ENCODE measurements around the gene FAM180B.
A peak's percentile ranks its signal among the peaks of the same experiment; 100 is the strongest.

The FAM180B gene

DNA sequence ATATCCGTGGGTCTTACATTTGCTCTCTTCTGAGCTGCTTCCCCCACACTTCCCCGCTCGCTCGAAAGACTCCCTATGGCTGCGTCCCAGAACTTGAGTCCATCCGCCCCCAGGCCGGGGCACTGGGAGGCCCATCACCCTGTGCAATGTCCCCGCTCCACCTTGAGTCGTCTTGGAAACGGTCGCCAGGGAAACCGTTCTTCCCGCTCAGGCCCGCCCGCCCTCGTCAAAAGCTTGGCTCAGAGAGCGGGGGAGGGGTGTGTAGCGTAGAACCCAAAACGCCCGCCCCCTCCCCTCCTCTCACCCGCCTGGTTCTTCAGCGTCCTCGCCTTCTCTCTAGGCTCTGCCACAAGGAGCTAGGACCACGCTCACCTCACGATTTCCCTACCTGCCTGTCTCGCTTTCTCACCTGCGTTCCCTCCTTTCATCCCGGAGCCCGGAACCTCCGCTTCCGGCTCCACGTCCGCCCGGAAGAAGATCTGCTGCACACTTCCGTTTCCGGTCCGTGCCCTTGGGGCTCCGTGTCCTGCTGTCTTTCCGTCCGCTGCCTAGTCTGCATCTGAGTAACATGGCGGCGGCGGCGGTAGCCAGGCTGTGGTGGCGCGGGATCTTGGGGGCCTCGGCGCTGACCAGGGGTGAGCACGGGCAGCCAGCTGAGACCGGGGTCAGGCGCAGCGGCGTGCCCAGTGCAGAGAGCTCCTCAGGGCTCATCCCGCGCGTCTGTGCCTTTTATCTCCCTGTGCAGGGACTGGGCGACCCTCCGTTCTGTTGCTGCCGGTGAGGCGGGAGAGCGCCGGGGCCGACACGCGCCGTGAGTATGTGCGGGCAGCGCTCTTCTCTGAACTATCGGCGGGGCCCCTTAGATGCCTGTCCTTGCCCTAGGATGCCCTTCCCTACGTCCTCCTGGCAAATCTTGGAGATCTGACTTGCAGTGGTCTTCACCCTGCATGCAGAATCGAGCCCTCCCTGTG lies 7.7 kb upstream of the FAM180B start, which contains the start of the genes KBTBD4 and NDUFS3:
Gene KBTBD4 (minus strand): TSS at position 447 of the 971 bp plus-strand sequence. CDS start 19 bp downstream, at position 428.
Gene NDUFS3 (plus strand): TSS at position 551 of the 971 bp plus-strand sequence. CDS start 18 bp downstream, at position 569.
- Histone ChIP-seq H3K79me1 (ENCODE audit: low read depth, low read length) (peaks cover 12% of the 10 kb centered on the region), H3K4ac (ENCODE audit: low read length) (peak within 1 kb of the TSS; percentile 71), H3K14ac (ENCODE audit: low read length) (peak within 1 kb of the TSS; percentile 97), H3K18ac (ENCODE audit: low read length) (peak within 1 kb of the TSS; percentile 99), H3K27ac (replicated peaks; ENCODE audit: low read length) (peak within 1 kb of the TSS; percentile 94), H3K4me1 (ENCODE audit: control insufficient read depth in 2 of 2, insufficient read depth in 1 of 2, low read depth in 1 of 2, low read length in 2 of 2) (peaks cover 12 to 18% of the 10 kb centered on the region in 2 donors), H3K9me3 (replicated peaks in 1 of 2; ENCODE audit: control insufficient read depth in 2 of 2, insufficient read depth in 1 of 2, low read depth in 1 of 2, low read length in 2 of 2) (peaks cover 1 to 2% of the 10 kb centered on the region in 2 donors), H4K91ac (ENCODE audit: low read depth, low read length, poor library complexity) (peak within 1 kb of the TSS; percentile 81), H3K4me2 (ENCODE audit: insufficient read depth, low read length, poor library complexity, severe bottlenecking) (peak within 1 kb of the TSS; percentile 70), H4K8ac (ENCODE audit: low read depth, low read length) (no peak within 1 kb of the TSS), H2BK15ac (ENCODE audit: low read length) (peak within 1 kb of the TSS; percentile 44), H3K9ac (ENCODE audit: low read depth, low read length, poor library complexity) (peak within 1 kb of the TSS; percentile 99), H2BK120ac (ENCODE audit: low read depth, low read length) (peak within 1 kb of the TSS; percentile 81), H2AK5ac (ENCODE audit: low read depth, low read length) (peak within 1 kb of the TSS; percentile 17), H3K36me3 (replicated peaks in 1 of 2; ENCODE audit: control insufficient read depth in 2 of 2, insufficient read depth in 2 of 2, low read length in 2 of 2) (peaks cover 31 to 71% of the 10 kb centered on the region in 2 donors), H3K27me3 (ENCODE audit: control insufficient read depth in 3 of 3, insufficient read depth in 3 of 3, low read depth in 1 of 3, low read length in 3 of 3) (no peaks in the 10 kb centered on the region), H3K4me3 (ENCODE audit: low read length in 2 of 2) (peak within 1 kb of the TSS; percentile 89 to 95), H2BK5ac (ENCODE audit: low read length) (peak within 1 kb of the TSS; percentile 85), H2AFZ (ENCODE audit: low read length) (peak within 1 kb of the TSS; percentile 94), H3K23ac (ENCODE audit: low read depth, low read length, poor library complexity) (peak within 1 kb of the TSS; percentile 95), H2BK12ac (ENCODE audit: low read length) (peak within 1 kb of the TSS; percentile 82)
- WGBS, 2 donors (ENCODE audit: extremely low coverage in 2 of 2, insufficient read length in 2 of 2, insufficient replicate concordance in 1 of 2): no CpG with 5 or more reads among the region's 72 CpGs
- DNase-seq (ENCODE audit: low spot score): peak; percentile 94

DNA sequence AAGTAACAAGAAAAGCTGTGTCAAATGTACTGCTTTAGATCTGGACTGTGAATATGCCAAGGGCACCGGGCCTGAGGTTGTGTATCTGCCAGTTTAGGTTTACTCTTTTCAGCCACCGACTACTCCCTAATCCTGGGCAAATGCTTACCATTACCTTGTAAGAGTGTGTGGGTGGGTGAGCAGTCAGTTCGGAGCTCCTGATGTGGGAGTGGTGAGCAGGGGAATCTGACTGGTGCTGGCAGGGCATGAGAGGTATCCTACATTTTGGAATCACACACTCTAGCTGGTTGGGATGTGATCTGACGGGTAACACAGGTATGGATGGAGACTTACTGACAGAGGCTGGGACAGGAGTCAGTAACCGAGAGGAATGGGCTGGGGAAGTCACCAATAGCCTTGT lies 2.6 kb upstream of the FAM180B start:
- no peak overlapping the region for H2BK5ac ChIP-seq (ENCODE audit: low read length)
- no peak overlapping the region for H3K27ac ChIP-seq (replicated peaks; ENCODE audit: low read length)
- H2AFZ ChIP-seq (ENCODE audit: low read length): no peak overlapping the region
- no peak overlapping the region for H3K23ac ChIP-seq (ENCODE audit: low read depth, low read length, poor library complexity)
- no peak overlapping the region for H3K4me3 ChIP-seq (ENCODE audit: low read length in 2 of 2)
- no peak overlapping the region for H4K91ac ChIP-seq (ENCODE audit: low read depth, low read length, poor library complexity)
- peaks cover 11% of the 10 kb centered on the region for H3K79me1 ChIP-seq (ENCODE audit: low read depth, low read length)
- no peak overlapping the region for H3K4ac ChIP-seq (ENCODE audit: low read length)
- no peak overlapping the region for H4K8ac ChIP-seq (ENCODE audit: low read depth, low read length)
- no peak overlapping the region for H3K14ac ChIP-seq (ENCODE audit: low read length)
- H3K36me3 ChIP-seq (replicated peaks in 1 of 2; ENCODE audit: control insufficient read depth in 2 of 2, insufficient read depth in 2 of 2, low read length in 2 of 2): peaks cover 33 to 53% of the 10 kb centered on the region in 2 donors
- H2BK120ac ChIP-seq (ENCODE audit: low read depth, low read length): no peak overlapping the region
- no peak overlapping the region for H2AK5ac ChIP-seq (ENCODE audit: low read depth, low read length)
- H3K27me3 ChIP-seq (ENCODE audit: control insufficient read depth in 3 of 3, insufficient read depth in 3 of 3, low read depth in 1 of 3, low read length in 3 of 3): no peaks in the 10 kb centered on the region
- H2BK12ac ChIP-seq (ENCODE audit: low read length): no peak overlapping the region
- no peak overlapping the region for H3K4me2 ChIP-seq (ENCODE audit: insufficient read depth, low read length, poor library complexity, severe bottlenecking)
- no peak overlapping the region for H3K9ac ChIP-seq (ENCODE audit: low read depth, low read length, poor library complexity)
- WGBS, 2 donors (ENCODE audit: extremely low coverage in 2 of 2, insufficient read length in 2 of 2, insufficient replicate concordance in 1 of 2): no CpG with 5 or more reads among the region's 5 CpGs
- H3K4me1 ChIP-seq (ENCODE audit: control insufficient read depth in 2 of 2, insufficient read depth in 1 of 2, low read depth in 1 of 2, low read length in 2 of 2): peaks cover 8% of the 10 kb centered on the region in 2 donors
- peaks cover 0 to 1% of the 10 kb centered on the region in 2 donors for H3K9me3 ChIP-seq (replicated peaks in 1 of 2; ENCODE audit: control insufficient read depth in 2 of 2, insufficient read depth in 1 of 2, low read depth in 1 of 2, low read length in 2 of 2)
- no peak for DNase-seq (ENCODE audit: low spot score)
- no peak overlapping the region for H2BK15ac ChIP-seq (ENCODE audit: low read length)
- H3K18ac ChIP-seq (ENCODE audit: low read length): no peak overlapping the region

DNA sequence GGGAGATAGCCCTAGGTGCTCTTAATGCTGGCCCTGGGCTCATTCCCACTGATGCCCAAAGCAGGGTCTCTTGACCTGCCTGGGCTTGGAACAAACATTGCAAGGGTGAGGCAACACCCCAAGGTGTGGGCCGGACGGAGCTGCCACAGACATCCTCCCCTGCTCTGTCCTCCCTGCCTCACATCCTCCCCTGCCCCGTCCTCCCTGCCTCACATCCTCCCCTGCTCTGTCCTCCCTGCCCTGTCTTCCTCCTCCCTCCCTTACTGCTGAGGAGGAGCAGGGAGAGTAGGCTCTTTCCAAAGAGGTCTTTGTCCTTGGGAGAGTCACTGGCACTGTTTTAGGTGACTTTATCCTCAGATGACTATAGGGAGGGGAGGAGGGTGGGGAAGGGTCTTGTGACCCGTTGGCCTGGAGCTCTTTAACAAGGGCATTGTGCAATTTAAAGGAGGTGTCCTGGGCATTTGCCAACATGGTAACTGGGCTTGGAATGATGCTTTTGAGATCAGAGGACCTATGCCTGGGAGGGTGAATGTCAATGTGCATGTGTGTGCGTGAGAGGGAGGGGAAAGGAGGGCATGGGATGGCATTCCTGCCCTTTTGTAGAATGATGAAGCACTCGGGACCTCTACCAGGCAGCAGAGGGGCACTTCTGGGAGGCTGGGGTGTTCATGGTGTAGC lies 700 bp downstream of the FAM180B start:
- Histone ChIP-seq H3K4me3 (ENCODE audit: low read length in 2 of 2) (no peak overlapping the region), H3K27ac (replicated peaks; ENCODE audit: low read length) (no peak overlapping the region), H3K4ac (ENCODE audit: low read length) (no peak overlapping the region), H4K8ac (ENCODE audit: low read depth, low read length) (no peak overlapping the region), H3K18ac (ENCODE audit: low read length) (no peak overlapping the region), H2AK5ac (ENCODE audit: low read depth, low read length) (no peak overlapping the region), H3K4me2 (ENCODE audit: insufficient read depth, low read length, poor library complexity, severe bottlenecking) (no peak overlapping the region), H3K27me3 (ENCODE audit: control insufficient read depth in 3 of 3, insufficient read depth in 3 of 3, low read depth in 1 of 3, low read length in 3 of 3) (no peaks in the 10 kb centered on the region), H3K9me3 (replicated peaks in 1 of 2; ENCODE audit: control insufficient read depth in 2 of 2, insufficient read depth in 1 of 2, low read depth in 1 of 2, low read length in 2 of 2) (no peaks in the 10 kb centered on the region), H3K23ac (ENCODE audit: low read depth, low read length, poor library complexity) (no peak overlapping the region), H2BK120ac (ENCODE audit: low read depth, low read length) (no peak overlapping the region), H2BK12ac (ENCODE audit: low read length) (no peak overlapping the region), H2BK15ac (ENCODE audit: low read length) (no peak overlapping the region), H2BK5ac (ENCODE audit: low read length) (no peak overlapping the region), H3K4me1 (ENCODE audit: control insufficient read depth in 2 of 2, insufficient read depth in 1 of 2, low read depth in 1 of 2, low read length in 2 of 2) (peaks cover 1 to 9% of the 10 kb centered on the region in 2 donors), H3K9ac (ENCODE audit: low read depth, low read length, poor library complexity) (peak overlapping the region; percentile 74), H4K91ac (ENCODE audit: low read depth, low read length, poor library complexity) (no peak overlapping the region), H2AFZ (ENCODE audit: low read length) (no peak overlapping the region), H3K14ac (ENCODE audit: low read length) (no peak overlapping the region), H3K79me1 (ENCODE audit: low read depth, low read length) (peaks cover 4% of the 10 kb centered on the region), H3K36me3 (replicated peaks in 1 of 2; ENCODE audit: control insufficient read depth in 2 of 2, insufficient read depth in 2 of 2, low read length in 2 of 2) (peaks cover 19 to 32% of the 10 kb centered on the region in 2 donors)
- DNase-seq (ENCODE audit: low spot score): no peak
- no CpG with 5 or more reads among the region's 6 CpGs for WGBS, 2 donors (ENCODE audit: extremely low coverage in 2 of 2, insufficient read length in 2 of 2, insufficient replicate concordance in 1 of 2)
